Suppressor macrophage treated with lipopolysaccharide for 4 hours (primary cell): ENCODE results near the gene STK32B.
A peak's percentile ranks its signal among the peaks of the same experiment; 100 is the strongest.
"Not testable (repeated sequence)": the region's sequence is repeated elsewhere in the genome, so short reads cannot be mapped to it uniquely, and the experiment has no call there.

ENCODE experiments used
- DNase-seq: peaks from one replicate; pipeline ENCODE4 v3.0.0-alpha.2; 2020

The STK32B gene

DNA sequence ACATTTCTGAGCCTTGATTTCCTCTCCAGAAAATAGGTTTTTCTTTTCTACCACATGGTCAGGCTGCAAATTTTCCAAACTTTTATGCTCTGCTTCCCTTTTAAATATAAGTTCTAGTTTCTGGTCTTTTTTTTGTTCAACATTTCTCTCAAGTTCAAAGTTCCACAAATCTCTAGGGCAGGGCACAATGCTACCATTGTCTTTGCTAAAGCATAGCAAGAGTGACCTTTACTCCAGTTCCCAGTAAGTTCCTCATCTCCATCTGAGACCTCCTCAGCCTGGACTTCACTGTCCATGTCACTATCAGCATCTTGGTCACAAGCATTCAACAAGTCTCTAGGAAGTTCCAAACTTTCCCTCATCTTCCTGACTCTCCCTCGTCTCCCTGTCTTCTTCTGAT lies 228.8 kb downstream of the STK32B start:
- not testable (repeated sequence) for DNase-seq

DNA sequence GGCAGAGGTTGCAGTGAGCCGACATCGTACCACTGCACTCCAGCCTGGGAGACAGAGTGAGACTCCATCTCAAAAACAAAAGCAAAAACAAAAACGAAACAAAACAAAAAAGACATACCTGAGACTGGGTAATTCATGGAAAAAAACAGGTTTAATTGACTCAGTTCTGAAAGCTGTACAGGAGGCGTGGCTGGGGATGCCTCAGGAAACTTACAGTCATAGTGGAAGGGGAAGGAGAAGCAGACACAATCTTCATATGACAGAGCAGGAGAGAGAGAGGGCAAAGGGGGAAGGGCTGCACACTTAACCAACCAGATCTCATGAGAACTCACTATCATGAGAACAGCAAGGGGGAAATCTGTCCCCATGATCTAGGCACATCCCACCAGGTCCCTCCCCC lies 229.5 kb downstream of the STK32B start:
- DNase-seq: peak; percentile 19

DNA sequence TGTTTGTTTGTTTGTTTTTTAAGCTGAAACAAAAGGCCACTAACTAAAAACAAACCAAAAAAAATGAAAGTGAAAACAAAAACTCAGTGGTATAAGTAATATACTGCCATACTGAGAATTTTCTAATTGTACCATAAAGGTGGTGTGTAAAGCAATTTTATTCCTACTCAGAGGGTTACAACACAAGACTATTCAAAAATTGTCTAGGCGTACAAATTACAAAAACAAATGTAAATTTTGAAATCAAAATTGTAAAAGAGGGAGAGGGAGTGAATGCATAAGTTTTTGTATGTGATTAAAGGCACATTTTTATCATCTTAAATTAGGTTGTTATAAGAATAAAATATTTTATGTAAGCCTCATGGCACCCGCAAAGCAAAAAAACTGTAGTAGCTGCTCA lies 232.6 kb downstream of the STK32B start:
- DNase-seq: no peak

DNA sequence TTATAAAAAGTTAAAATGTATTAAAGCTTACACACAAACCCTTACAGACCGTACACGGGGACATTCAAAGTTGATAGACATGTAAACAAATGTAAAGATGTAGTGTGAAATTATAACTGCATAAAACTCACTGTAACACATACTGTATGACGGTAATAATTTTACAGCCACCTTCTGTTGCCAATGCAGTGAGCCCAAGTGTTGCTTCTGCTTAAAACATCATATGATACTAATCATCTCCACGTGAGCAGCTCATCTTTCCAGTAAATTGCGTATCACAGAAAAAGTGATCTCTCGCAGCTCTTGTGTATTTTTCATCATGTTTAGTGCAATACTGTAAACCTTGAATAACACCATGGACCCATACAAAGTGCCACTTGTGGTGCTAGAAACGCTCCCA lies 233.2 kb downstream of the STK32B start:
- DNase-seq: no peak

DNA sequence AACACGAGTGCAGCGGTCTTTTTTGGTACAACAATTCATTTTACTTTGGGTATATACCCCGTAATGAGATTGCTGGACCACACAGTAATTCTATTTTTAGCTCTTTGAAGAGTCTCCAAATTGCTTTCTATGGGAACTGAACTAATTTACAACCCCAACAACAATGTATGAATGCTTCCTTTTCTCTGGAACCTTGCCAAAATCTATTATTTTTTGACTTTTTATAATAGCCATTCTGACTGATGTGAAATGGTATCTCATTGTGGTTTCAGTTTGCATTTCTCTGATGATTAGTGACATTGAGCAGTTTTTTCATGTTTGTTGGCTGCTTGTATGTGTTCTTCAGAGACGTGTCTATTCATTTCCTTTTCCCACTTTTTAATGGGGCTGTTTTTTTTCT lies 240.8 kb downstream of the STK32B start:
- no peak for DNase-seq

DNA sequence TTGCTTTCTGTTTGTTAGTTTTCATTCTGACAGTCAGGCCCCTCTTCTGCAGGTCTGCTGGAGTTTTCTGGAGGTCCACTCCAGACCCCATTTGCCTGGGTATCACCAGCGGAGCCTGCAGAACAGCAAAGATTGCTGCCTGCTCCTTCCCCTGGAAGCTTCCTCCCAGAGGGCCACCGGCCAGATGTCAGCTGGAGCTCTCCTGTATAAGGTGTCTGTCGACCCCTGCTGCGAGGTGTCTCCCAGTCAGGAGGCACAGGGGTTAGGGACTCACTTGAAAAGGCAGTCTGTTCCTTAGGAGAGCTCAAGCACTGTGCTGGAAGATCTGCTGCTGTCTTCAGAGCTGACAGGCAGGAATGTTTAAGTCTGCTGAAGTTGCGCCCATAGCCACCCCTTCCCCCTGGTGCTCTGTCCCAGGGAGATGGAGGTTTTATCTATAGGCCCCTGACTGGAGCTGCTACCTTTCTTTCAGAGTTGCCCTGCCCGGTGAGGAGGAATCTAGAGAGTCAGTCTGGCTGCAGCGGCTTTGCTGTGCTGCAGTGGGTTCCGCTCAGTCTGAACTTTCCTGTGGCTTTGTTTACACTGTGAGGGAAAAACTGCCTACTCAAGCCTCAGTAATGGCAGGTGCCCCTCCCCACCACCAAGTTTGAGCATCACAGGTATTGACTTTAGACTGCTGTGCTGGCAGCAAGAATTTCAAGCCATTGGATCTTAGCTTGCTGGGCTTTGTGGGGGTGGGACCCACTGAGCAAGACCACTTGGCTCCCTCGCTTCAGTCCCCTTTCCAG lies 246.9 kb downstream of the STK32B start:
- DNase-seq: not testable (repeated sequence)

DNA sequence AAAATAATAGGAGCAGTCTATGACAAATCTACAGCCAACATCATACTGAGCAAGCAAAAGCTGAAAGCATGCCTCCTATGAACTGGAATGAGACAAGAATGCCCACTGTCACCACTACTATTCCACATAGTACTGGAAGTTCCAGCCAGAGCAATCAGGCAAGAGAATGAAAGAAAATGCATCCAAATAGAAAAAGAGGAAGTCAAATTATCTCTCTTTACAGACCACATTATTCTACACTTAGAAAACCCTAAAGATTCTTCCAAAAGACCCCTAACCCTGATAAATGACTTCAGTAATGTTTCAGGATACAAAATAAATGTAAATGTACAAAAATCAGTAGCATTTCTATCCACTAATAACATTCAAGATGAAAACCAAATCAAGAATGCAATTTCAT lies 249.0 kb downstream of the STK32B start:
- DNase-seq: no peak

DNA sequence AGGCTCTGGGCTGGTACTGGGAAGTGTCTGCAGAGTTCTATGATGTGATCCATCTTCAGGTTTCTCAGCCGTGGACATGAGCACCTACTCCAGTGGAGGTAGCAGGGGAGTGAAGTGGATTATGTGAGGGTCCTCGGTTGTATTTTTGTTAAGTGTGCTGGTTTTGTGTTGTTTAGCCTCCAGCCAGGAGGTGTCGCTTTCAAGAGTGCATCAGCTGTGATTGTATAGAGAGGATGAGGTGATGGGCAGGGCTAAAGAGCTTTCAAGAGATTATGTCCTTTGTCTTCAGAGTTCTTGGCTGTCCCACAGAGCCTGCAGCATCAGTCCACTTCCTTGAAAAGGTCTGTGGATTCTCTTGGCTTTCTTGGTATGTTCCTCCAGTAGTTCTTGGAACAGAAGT lies 256.6 kb downstream of the STK32B start:
- DNase-seq: no peak

DNA sequence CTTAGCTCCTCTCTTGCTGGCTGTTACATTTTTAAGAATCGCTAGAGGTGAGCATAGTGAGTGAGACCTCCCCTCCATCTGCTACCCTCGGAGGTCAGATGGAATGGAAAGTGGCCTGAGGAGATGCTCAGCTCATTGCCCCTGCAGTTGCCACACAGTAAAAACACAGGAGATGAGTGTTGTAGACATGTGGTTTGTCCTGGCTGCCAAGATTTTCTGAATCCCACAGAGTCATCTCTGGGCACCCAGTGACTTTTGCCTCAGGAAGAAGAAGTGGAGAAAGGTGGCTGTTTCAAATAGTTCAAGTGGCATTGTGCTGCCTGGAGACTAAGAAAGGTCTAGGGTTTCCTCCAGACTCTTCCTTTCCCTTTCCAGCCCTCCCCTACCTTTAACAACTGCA lies 271.0 kb downstream of the STK32B start:
- DNase-seq: no peak

DNA sequence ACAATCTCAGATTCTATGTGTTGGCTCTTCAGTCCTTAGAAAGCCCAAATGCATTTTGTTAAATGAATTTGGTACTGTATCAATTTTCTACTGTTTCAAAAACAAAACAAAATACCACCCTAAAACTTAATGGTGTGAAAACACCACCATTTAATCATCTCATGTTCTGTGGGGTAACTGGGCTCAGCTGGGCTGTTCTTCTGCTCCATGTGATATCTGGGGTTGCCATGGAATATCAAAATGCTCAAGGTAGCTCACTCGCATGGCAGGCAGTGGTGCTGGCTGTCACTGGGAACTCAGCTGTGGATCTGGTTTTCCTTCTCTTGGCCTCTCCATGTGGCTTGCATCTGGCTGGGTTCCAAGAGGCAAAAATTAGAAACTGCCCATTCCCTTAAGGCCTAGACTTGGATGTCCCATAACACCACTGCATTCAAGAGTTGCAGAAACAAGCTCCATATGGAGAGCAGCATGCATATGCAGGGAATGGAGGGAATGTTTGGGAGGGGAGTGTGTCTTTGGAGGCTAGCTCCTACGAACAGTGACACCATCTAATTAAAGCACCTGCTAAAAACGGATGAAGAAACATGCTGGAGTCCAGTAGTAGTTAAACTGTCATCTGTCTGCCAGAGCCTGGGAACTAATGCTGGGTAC lies 279.2 kb downstream of the STK32B start:
- DNase-seq: no peak

DNA sequence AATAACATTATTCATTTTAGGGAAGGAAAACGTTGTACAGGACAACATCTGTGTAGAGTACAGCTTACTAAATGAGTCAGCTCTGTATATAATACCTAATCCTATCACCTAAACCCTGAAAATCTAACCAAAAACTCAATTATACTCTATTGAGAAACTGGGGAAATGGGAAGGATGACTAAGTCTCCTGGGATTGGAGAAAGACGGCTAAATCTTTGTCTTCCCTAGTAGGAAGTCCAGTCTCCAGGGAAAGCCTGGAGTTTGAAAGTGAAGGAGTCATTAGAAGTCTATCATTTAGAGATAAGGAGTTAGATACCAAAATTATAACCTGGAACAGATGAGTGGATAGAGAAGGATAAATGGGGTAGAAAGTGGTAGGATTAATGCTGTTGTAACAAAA lies 286.5 kb downstream of the STK32B start:
- DNase-seq: no peak

DNA sequence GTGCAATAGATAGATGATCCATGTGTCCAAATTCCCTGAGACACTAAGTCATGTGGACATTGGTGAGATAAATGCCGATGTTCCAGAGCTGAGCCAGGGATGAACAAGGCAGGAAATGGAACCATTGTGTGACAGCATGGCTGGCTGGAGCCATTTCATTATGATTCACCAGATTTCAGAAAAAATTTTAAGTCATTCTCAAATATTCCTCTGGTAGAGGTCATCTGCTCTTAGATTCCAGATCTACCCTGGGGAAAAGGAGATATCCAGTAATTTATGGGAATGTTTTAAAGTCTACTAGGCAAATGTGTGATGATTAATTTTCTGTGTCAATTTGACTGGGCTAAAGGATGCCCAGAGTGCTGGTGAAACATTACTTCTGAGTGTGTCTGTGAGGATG lies 287.3 kb downstream of the STK32B start:
- no peak for DNase-seq

DNA sequence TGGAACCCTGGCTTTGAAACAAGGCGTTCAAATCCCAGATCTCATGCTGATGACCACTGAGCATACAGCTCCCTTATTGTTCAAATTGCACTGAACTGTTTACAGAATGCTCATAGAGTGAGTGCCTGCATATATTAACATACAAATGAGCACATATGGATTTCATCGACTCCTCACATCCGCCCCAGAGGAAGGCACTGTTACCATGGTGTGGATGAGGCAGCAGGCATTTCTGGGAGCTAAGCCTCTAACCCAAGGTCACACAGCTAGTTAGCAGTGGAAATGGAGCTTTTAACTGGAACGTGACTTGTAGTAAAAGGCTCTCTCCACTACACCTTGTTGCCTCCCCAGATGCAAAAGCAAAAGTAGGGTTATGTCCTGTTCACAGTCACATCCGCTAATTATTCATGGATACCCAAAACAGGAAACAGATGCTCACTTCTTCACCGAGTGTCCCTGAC lies 289.7 kb downstream of the STK32B start:
- DNase-seq: no peak

DNA sequence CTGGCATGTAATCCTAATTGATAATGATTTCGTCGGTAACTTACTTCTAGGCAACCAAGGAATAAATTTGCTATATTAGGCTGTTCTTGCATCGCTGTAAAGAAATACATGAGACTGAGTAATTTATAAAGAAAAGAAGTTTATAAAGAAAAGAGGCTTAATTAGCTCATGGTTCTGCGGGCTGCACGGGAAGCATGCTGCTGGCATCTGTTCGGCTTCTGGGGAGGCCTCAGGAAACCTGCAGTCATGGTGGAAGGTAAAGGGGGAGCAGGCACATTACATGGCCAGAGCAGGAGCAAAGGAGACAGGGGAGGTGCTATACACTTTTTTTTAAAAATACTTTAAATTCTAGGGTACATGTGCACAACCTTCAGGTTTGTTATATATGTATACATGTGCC lies 290.2 kb downstream of the STK32B start:
- DNase-seq: no peak

DNA sequence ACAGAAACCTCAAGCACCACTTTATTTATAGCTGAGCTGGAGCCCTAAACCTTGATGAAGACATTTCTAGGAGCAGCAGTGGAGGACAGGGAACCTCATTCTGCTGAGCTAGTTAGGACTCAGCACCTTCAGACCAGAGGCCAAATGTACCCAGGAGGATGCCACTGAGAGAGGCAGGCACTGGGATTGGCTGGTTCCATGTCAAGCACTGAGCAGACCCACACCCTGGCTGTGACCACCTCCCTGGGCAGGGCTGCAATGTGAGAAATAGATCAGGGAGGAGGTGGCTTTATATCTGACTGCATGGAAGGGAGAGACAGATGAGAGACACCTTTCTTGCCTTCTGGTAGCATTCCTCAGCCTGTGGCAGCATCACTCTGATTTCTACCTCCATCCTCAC lies 304.6 kb downstream of the STK32B start:
- DNase-seq: no peak

DNA sequence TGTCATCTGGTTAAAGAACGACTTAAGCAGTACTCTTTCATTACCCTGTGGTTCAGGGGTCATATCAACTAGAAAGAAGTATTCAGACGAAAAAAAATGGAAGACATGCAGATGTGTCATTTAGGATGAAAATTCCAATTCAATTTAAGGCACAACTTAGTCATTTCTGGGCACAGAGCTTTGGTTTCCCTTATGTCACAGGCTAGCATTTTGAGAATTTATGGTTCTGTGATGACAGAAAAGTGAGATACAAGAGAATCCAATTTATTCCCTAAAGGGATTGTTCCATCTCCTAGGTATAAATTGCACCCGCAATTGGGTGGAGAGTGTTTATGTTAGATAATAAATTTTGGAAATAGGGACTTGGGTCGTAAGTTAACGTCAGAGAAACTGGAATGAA lies 306.6 kb downstream of the STK32B start:
- DNase-seq: no peak

DNA sequence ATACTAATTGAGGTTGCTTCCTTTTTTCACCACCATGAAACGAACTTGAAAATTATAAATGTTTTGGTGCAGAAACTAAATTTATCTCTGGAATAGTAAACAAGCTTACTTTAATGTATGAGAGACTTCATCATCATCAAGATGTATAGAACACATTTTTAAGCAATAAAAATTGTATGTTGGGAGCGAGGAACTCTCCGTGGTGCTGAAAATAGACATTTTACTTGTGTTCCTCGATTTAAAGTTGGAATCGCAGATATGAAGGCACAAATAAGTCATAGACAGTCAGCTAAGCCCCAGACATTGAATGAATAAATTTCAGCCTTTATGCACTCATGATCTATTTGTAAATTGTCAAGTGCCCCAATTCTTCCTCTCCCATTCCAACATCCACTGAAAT lies 310.7 kb downstream of the STK32B start:
- peak; percentile 8 for DNase-seq

DNA sequence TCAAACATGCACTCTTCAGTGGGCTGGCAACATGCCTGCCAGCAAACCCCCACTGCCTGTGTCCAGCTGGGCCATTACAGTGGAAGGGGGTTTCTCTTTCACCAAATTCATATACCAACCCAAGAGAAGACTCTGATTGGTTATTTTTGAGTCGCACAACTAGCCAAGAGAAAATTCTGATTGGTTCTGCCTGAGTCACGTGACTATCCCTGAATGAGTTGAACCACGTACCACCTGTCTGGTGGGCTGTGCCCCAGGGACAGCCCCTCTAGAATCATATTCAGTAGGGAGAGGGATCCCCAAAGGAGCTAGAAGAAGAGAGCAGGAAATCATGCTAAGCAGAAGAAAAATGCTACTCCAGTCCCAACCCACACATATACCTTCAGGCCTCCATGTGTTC lies 313.1 kb downstream of the STK32B start:
- no peak for DNase-seq

DNA sequence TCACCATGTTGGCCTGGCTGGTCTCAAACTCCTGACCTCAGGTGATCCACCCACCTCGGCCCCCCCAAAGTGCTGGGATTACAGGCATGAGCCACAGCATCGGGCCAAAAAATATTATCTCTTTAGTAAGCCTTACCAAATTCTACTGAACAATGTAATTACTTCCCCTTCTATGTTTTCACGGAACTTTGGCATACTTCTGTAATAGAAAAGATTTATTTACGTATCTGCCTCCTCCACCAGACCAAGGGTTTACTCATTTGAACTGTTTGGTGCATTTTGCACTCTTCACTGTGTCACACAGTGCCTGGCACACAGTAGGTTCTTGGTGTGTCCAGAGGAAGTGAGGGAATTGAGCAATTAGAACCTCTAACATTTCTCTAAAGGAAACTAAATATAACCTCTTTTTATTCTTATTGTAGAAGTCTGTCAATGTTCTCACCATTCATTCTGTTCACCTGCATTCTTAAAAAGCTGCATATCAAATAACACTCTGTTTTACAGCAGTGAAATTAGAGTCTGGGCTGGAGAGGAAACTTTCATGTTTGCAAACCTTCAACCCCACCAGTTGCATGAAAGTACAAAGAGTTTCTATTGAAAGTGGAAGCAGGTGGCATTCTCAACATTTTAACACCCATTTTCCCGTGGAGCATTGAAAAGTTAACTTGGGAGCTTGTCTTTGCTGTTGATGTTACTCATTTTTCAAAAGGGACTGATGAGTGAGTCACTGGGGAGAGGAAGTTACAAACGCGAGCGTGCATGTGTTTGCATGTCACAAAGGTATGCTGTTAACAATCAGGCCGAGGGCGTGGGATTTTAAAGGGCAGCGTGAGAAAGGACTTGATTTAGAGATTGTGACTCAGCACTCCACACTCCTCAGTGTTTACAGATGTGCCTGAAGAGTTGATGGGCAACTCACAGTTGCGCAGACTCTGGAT lies 314.1 kb downstream of the STK32B start:
- DNase-seq: no peak

DNA sequence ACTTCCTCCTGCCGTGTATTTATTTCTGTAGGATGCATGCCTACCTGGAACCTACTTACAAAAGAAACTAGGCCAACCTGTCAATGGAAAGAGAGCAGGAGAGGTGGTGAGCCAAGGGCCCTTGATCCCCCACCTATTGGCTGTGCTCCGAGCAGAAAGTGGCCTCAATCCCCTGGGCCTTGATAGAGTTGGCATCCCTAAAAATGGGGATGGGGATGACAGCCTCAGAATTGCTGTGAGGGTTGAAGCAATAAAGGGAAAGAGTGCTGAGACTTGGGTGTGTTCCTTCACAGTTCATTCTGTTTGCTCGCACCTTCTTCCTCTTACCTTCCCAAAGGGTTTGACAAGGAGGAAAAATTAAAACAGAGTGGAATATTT lies 314.7 kb downstream of the STK32B start:
- DNase-seq: no peak

DNA sequence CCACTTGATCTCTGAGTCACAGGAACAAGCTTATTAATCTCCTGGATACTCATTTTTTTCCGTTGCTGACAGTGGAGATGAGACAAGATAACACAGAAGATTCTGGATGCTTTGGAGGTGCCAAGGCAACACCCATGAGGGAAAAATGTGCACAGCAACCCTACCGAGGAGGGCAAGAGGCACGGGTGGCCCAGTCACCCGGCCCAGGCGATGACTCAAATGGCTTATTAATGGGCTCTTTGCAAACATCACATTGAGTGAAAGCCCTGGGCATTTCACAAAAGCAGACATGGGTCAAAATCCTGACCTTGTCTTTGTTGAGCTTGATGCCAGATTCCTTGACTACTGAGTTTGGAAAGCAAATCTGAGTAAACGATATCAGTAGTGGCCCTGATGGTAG lies 315.1 kb downstream of the STK32B start:
- DNase-seq: no peak

DNA sequence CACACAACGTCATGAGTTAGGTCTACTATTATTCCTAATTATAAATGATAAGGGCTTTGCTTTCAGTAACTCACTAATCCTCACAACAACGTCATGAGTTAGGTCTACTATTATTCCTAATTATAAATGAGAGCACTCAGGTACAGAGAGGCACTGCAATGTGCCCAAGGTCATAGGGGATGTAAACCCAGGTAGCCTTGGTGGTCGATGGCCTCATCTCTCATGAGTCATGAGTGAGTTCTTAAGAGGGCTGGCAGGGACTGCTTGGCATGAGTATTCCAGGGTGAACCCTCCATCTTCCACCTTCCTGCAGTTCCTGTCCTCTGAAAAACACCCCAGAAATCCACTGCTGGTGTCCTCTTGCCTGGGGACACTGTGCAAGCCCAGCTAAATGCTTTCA lies 317.1 kb downstream of the STK32B start:
- no peak for DNase-seq

DNA sequence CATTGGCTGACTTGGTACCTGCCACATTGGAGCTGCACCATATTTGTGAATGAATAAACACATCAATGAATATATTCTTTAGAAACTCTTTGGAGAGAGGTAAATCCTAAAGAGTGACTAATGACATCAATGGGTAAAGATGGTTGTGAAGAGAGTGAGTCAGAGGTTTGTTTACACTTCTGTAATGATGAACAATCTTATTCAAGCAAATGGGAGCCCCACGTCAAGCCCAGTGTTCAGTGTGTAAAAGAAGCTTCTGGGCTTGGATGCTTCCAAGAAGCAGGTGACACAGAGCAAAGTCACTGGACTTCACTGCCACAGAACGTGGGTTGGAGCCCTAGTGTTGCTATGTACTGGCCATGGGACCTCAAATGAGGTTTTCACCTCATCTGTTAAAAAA lies 319.0 kb downstream of the STK32B start:
- DNase-seq: no peak
